GM23248 (cell line): ENCODE results near the gene PSEN2.

Experiments
- EZH2 ChIP-seq: fragments of 200-600 bp; sonication (generic); IDR thresholded peaks from 2 replicates; pipeline ENCODE4 v1.6.1; 2018; ENCODE audit warnings: antibody characterized with exemption, mild to moderate bottlenecking; ENCODE audit not compliant: insufficient read depth, poor library complexity, severe bottlenecking
- EZH2phosphoT487 ChIP-seq: fragments of 200-600 bp; sonication (generic); IDR thresholded peaks from 2 replicates; pipeline ENCODE4 v1.6.1; 2018; ENCODE audit warnings: antibody characterized with exemption, moderate library complexity, mild to moderate bottlenecking, low read depth; ENCODE audit not compliant: insufficient read depth

DNA sequence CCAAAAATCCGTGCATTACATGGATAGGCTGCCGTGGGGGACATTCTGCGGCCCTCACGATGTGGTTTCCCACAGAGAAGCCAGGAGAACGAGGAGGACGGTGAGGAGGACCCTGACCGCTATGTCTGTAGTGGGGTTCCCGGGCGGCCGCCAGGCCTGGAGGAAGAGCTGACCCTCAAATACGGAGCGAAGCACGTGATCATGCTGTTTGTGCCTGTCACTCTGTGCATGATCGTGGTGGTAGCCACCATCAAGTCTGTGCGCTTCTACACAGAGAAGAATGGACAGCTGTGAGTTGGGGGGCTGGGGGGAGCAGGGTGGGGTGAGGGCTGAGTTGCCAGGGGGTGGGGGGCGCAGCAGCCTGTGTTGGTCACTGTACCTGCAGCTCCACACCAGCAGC lies 13.2 kb downstream of the PSEN2 start:
- TF ChIP-seq EZH2 (no peak), EZH2phosphoT487 (no peak)
